NK-92 (cell line): ENCODE results near the gene ZGPAT.

ENCODE experiments used
- DNase-seq: peaks from one replicate; lab custom pipeline; 2025; ENCODE audit not compliant: unreplicated experiment; lab: John Stamatoyannopoulos, UW

ZGPAT gene

GRCh38 chr20:63778034-63778752 lies 70.4 kb downstream of the ZGPAT start:
- DNase-seq, result no peak

- DNase-seq, result no peak
These were observed 71.0 kb downstream of the ZGPAT start for GRCh38 chr20:63778857-63779256.

GRCh38 chr20:63781181-63781580 lies 73.3 kb downstream of the ZGPAT start:
- DNase-seq, result no peak

- no peak for DNase-seq
These were observed 74.2 kb downstream of the ZGPAT start for GRCh38 chr20:63782051-63782471.

GRCh38 chr20:63782521-63782971 lies 74.7 kb downstream of the ZGPAT start:
- no peak for DNase-seq

- DNase-seq, result no peak
These were observed 76.1 kb downstream of the ZGPAT start for GRCh38 chr20:63783970-63784369.

- no peak for DNase-seq
These were observed 77.9 kb downstream of the ZGPAT start for GRCh38 chr20:63785691-63786131.
